ENCODE results near the gene PPP2R5D. TPM values are rescaled to one million over a fixed set of nuclear protein-coding genes. Genes with fewer than 3 reads are reported as not detected.

PPP2R5D gene
- total and polyA plus RNA-seq, 12 donors, result 23.9 to 47.1 (median 31.8) TPM

- intact Hi-C loops (cut with DNase I), result no loop called here
- no peak overlapping the region for H3K4me3 ChIP-seq
- DNase-seq, result no peak
- peaks cover 0 to 69% (median 14%) of the 10 kb centered on the region in 9 donors for H3K36me3 ChIP-seq
- H3K4me1 ChIP-seq, result peaks cover 8 to 33% (median 25%) of the 10 kb centered on the region in 9 donors
- no peaks in the 10 kb centered on the region for H3K27me3 ChIP-seq
- no peak overlapping the region for H3K27ac ChIP-seq
- no peaks in the 10 kb centered on the region for H3K9me3 ChIP-seq
- TF ChIP-seq, protein P1, sequence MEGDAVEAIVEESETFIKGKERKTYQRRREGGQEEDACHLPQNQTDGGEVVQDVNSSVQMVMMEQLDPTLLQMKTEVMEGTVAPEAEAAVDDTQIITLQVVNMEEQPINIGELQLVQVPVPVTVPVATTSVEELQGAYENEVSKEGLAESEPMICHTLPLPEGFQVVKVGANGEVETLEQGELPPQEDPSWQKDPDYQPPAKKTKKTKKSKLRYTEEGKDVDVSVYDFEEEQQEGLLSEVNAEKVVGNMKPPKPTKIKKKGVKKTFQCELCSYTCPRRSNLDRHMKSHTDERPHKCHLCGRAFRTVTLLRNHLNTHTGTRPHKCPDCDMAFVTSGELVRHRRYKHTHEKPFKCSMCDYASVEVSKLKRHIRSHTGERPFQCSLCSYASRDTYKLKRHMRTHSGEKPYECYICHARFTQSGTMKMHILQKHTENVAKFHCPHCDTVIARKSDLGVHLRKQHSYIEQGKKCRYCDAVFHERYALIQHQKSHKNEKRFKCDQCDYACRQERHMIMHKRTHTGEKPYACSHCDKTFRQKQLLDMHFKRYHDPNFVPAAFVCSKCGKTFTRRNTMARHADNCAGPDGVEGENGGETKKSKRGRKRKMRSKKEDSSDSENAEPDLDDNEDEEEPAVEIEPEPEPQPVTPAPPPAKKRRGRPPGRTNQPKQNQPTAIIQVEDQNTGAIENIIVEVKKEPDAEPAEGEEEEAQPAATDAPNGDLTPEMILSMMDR (IDR thresholded peaks at IDR 0.05), result no peak
- ATAC-seq, result no peak
- 76 to 81% methylated on average over 2 of the region's 2 CpGs for WGBS, 2 donors
These were observed 77.5 kb downstream of the PPP2R5D start for GRCh38 chr6:43061861-43062260.

Other genes starting within 250 kb of the PPP2R5D start
- gene TBCC, start 238.5 kb upstream of the PPP2R5D start, total RNA-seq, result 10 to 100 TPM in 9 of 10 donors, 1 to 10 TPM in 1; 9.8 to 16.1 (median 13.3) TPM
- 10 to 100 TPM; 17.1 to 22.4 TPM for gene TBCC, start 238.5 kb upstream of the PPP2R5D start, polyA plus RNA-seq
- gene BICRAL, start 202.5 kb upstream of the PPP2R5D start, total RNA-seq, result 10 to 100 TPM; 10.7 to 15.7 (median 13.8) TPM
- 1 to 10 TPM; 2.7 to 3.5 TPM for gene BICRAL, start 202.5 kb upstream of the PPP2R5D start, polyA plus RNA-seq
- gene RPL7L1, start 105.0 kb upstream of the PPP2R5D start, total RNA-seq, result 10 to 100 TPM; 39.2 to 52.5 (median 44.7) TPM
- 10 to 100 TPM; 23.7 to 45.9 TPM for gene RPL7L1, start 105.0 kb upstream of the PPP2R5D start, polyA plus RNA-seq
- not detected for gene PTCRA, start 68.5 kb upstream of the PPP2R5D start, total RNA-seq
- gene PTCRA, start 68.5 kb upstream of the PPP2R5D start, polyA plus RNA-seq, result under 1 TPM in 1 of 2 donors, not detected in 1; 0.09 TPM
- 10 to 100 TPM; 10.4 to 37.1 (median 15.9) TPM for gene CNPY3, start 55.1 kb upstream of the PPP2R5D start, total RNA-seq
- gene CNPY3, start 55.1 kb upstream of the PPP2R5D start, polyA plus RNA-seq, result 10 to 100 TPM; 15.4 to 40.4 TPM
- gene GNMT, start 23.8 kb upstream of the PPP2R5D start, total RNA-seq, result 10 to 100 TPM in 1 of 10 donors, 1 to 10 TPM in 2, under 1 TPM in 7; 0.26 to 10.9 (median 0.71) TPM
- gene GNMT, start 23.8 kb upstream of the PPP2R5D start, polyA plus RNA-seq, result 1 to 10 TPM; 2.6 to 6.8 TPM
- 10 to 100 TPM; 11.2 to 32.6 (median 17.2) TPM for gene PEX6, start 5.4 kb upstream of the PPP2R5D start, total RNA-seq
- gene PEX6, start 5.4 kb upstream of the PPP2R5D start, polyA plus RNA-seq, result 10 to 100 TPM in 1 of 2 donors, 1 to 10 TPM in 1; 9.1 to 16.9 TPM
- 10 to 100 TPM; 22.9 to 38.7 (median 28.3) TPM for gene MEA1, start 29.4 kb downstream of the PPP2R5D start, total RNA-seq
- 10 to 100 TPM; 51.9 to 74.3 TPM for gene MEA1, start 29.4 kb downstream of the PPP2R5D start, polyA plus RNA-seq
- 100 to 1,000 TPM in 4 of 10 donors, 10 to 100 TPM in 6; 78.2 to 165 (median 92.0) TPM for gene KLHDC3, start 29.7 kb downstream of the PPP2R5D start, total RNA-seq
- gene KLHDC3, start 29.7 kb downstream of the PPP2R5D start, polyA plus RNA-seq, result 100 to 1,000 TPM in 1 of 2 donors, 10 to 100 TPM in 1; 80.2 to 160 TPM
- gene RRP36, start 37.1 kb downstream of the PPP2R5D start, total RNA-seq, result 10 to 100 TPM; 21.4 to 35.3 (median 25.6) TPM
- gene RRP36, start 37.1 kb downstream of the PPP2R5D start, polyA plus RNA-seq, result 10 to 100 TPM; 19.4 to 43.6 TPM
- gene CUL7, start 69.3 kb downstream of the PPP2R5D start, total RNA-seq, result 10 to 100 TPM in 2 of 10 donors, 1 to 10 TPM in 8; 7.1 to 11.2 (median 8.6) TPM
- 1 to 10 TPM; 4.2 to 5.6 TPM for gene CUL7, start 69.3 kb downstream of the PPP2R5D start, polyA plus RNA-seq
- gene MRPL2, start 74.9 kb downstream of the PPP2R5D start, total RNA-seq, result 100 to 1,000 TPM in 3 of 10 donors, 10 to 100 TPM in 7; 76.0 to 139 (median 93.5) TPM
- 100 to 1,000 TPM; 141 to 165 TPM for gene MRPL2, start 74.9 kb downstream of the PPP2R5D start, polyA plus RNA-seq
- gene KLC4, start 75.1 kb downstream of the PPP2R5D start, total RNA-seq, result 10 to 100 TPM; 26.3 to 34.2 (median 28.3) TPM
- 10 to 100 TPM; 17.9 to 43.7 TPM for gene KLC4, start 75.1 kb downstream of the PPP2R5D start, polyA plus RNA-seq
- gene PTK7, start 91.7 kb downstream of the PPP2R5D start, total RNA-seq, result 1 to 10 TPM; 1.0 to 5.9 (median 2.2) TPM
- gene PTK7, start 91.7 kb downstream of the PPP2R5D start, polyA plus RNA-seq, result 1 to 10 TPM in 1 of 2 donors, under 1 TPM in 1; 0.80 to 6.3 TPM
- 10 to 100 TPM; 52.0 to 94.3 (median 70.1) TPM for gene SRF, start 186.7 kb downstream of the PPP2R5D start, total RNA-seq
- gene SRF, start 186.7 kb downstream of the PPP2R5D start, polyA plus RNA-seq, result 10 to 100 TPM; 30.5 to 54.6 TPM
- gene CUL9, start 197.6 kb downstream of the PPP2R5D start, total RNA-seq, result 10 to 100 TPM in 8 of 10 donors, 1 to 10 TPM in 2; 7.8 to 17.1 (median 13.4) TPM
- 10 to 100 TPM in 1 of 2 donors, 1 to 10 TPM in 1; 9.0 to 32.0 TPM for gene CUL9, start 197.6 kb downstream of the PPP2R5D start, polyA plus RNA-seq
- gene DNPH1, start 244.9 kb downstream of the PPP2R5D start, total RNA-seq, result 10 to 100 TPM; 16.0 to 29.6 (median 25.7) TPM
- gene DNPH1, start 244.9 kb downstream of the PPP2R5D start, polyA plus RNA-seq, result 10 to 100 TPM; 25.0 to 51.3 TPM

Measured in heart right ventricle (tissue), 16 donors.